A673 (cell line): Measurements from ENCODE around the gene C21orf58. TPM values are rescaled to one million over a fixed set of nuclear protein-coding genes. Genes with fewer than 3 reads are reported as not detected.
A peak's percentile ranks its signal among the peaks of the same experiment; 100 is the strongest.

ENCODE experiments used
- BruUV-seq: library from RNA; stranded (reverse); fragments of 400-500 nt; replicated peaks from 2 replicates; lab custom pipeline; 2021; lab: Mats Ljungman, UMichigan
- CTCF ChIA-PET: fragments of 300-600 bp; sonication (Branson Sonifier 250); formaldehyde crosslinking; loops from one replicate; lab custom pipeline; 2022; ENCODE audit warnings: antibody characterized with exemption; lab: Charles Lee
- POLR2A ChIA-PET: fragments of 300-600 bp; sonication (Branson Sonifier 250); formaldehyde crosslinking; loops from one replicate; lab custom pipeline; 2022; ENCODE audit warnings: antibody characterized with exemption; ENCODE audit not compliant: low non-redundant PET; lab: Charles Lee
- DNase-seq: peaks from one replicate; pipeline ENCODE4 v3.0.0-alpha.2; 2015; ENCODE audit warnings: low spot score
- H3K27ac ChIP-seq: fragments of 200-600 bp; sonication (generic); 2 replicates; pipeline ENCODE4 v1.5.1; 2016; ENCODE audit warnings: mixed run types, low read depth, mild to moderate bottlenecking, mixed read lengths, antibody characterized with exemption, low read length; ENCODE audit not compliant: poor library complexity, severe bottlenecking
- H3K27me3 ChIP-seq: fragments of 200-600 bp; sonication (generic); replicated peaks from 2 replicates; pipeline ENCODE4 v1.6.1; 2017; ENCODE audit warnings: mixed run types, low read depth, mild to moderate bottlenecking, mixed read lengths, antibody characterized with exemption, low read length; ENCODE audit not compliant: insufficient read depth, poor library complexity
- H3K36me3 ChIP-seq: fragments of 200-600 bp; sonication (generic); 2 replicates; pipeline ENCODE4 v1.6.1; 2016; ENCODE audit warnings: mixed run types, mild to moderate bottlenecking, mixed read lengths, antibody characterized with exemption, low read length; ENCODE audit not compliant: insufficient read depth, poor library complexity, severe bottlenecking
- H3K4me1 ChIP-seq: fragments of 200-600 bp; sonication (generic); 2 replicates; pipeline ENCODE4 v1.6.1; 2017; ENCODE audit warnings: mixed run types, mild to moderate bottlenecking, mixed read lengths, antibody characterized with exemption, low read length; ENCODE audit not compliant: insufficient read depth, poor library complexity, severe bottlenecking
- H3K4me3 ChIP-seq: fragments of 200-600 bp; sonication (generic); 2 replicates; pipeline ENCODE4 v1.5.1; 2016; ENCODE audit warnings: low read depth, mixed run types, mild to moderate bottlenecking, mixed read lengths, low read length; ENCODE audit not compliant: poor library complexity, severe bottlenecking
- H3K9me3 ChIP-seq: fragments of 200-600 bp; sonication (generic); 2 replicates; pipeline ENCODE4 v1.6.1; 2016; ENCODE audit warnings: mixed run types, low read depth, mild to moderate bottlenecking, mixed read lengths, antibody characterized with exemption, low read length; ENCODE audit not compliant: poor library complexity, severe bottlenecking
- EZH2 ChIP-seq: fragments of 200-600 bp; sonication (generic); IDR thresholded peaks from 2 replicates; pipeline ENCODE4 v1.6.1; 2017; ENCODE audit warnings: borderline replicate concordance, low read depth, mild to moderate bottlenecking, mixed read lengths, antibody characterized with exemption, low read length; ENCODE audit not compliant: poor library complexity, severe bottlenecking
- intact Hi-C: fragments of 100-400 bp; cut with micrococcal nuclease; formaldehyde crosslinking; loops from one replicate; pipeline ENCODE4 v1.10.0; 2022; ENCODE audit not compliant: unreplicated experiment
- total RNA-seq: library from RNA; stranded (reverse); gene quantifications from 2 replicates; pipeline ENCODE4 v1.2.3, GENCODE V29; 2021
- TF ChIP-seq, protein P1 (sequence below): fragments of 300-800, 200-600 bp; sonication (generic); conservative IDR thresholded peaks from 2 replicates; pipeline ENCODE4 v1.5.1; 2017; ENCODE audit warnings: low read depth, mild to moderate bottlenecking, antibody characterized with exemption, low read length, moderate library complexity, mixed read lengths

The C21orf58 gene
- total RNA-seq, 1 experiment from 2014 or later = 41.2 TPM

DNA sequence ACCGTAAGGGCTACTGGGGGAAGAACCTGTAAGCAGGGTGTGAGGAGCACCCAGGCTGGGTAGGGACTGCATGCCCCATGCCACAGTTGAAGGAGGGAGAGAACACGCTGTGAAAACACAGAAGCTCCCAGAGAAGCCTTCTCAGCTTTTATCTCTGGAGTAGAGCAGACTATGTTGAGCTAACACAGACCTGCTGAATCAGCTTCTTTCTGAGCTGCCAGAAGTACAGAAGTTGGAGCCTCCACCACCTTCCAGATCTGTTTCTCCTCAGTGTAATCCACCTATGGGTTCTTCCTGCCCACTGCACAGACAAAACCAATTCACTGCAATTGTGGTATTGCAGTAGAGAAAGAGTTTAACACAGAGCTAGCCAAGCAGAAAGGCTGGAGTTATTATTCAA, 32.1 kb downstream of the C21orf58 start:
- ChIA-PET CTCF (no interaction called here), POLR2A (no interaction called here)
- Histone ChIP-seq H3K9me3 (no peaks in the 10 kb centered on the region), H3K4me3 (no peak overlapping the region), H3K4me1 (peaks cover 32% of the 10 kb centered on the region), H3K27me3 (no peaks in the 10 kb centered on the region), H3K27ac (no peak overlapping the region), H3K36me3 (peaks cover 12% of the 10 kb centered on the region)
- DNase-seq = no peak
- TF ChIP-seq EZH2 = no peak
- TF ChIP-seq, protein P1, sequence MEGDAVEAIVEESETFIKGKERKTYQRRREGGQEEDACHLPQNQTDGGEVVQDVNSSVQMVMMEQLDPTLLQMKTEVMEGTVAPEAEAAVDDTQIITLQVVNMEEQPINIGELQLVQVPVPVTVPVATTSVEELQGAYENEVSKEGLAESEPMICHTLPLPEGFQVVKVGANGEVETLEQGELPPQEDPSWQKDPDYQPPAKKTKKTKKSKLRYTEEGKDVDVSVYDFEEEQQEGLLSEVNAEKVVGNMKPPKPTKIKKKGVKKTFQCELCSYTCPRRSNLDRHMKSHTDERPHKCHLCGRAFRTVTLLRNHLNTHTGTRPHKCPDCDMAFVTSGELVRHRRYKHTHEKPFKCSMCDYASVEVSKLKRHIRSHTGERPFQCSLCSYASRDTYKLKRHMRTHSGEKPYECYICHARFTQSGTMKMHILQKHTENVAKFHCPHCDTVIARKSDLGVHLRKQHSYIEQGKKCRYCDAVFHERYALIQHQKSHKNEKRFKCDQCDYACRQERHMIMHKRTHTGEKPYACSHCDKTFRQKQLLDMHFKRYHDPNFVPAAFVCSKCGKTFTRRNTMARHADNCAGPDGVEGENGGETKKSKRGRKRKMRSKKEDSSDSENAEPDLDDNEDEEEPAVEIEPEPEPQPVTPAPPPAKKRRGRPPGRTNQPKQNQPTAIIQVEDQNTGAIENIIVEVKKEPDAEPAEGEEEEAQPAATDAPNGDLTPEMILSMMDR = no peak
- BruUV-seq = no TSS peak
- intact Hi-C loops = no loop called here

- no peak for DNase-seq
- Histone ChIP-seq H3K4me1 (peaks cover 23% of the 10 kb centered on the region), H3K36me3 (peaks cover 12% of the 10 kb centered on the region), H3K4me3 (no peak overlapping the region), H3K9me3 (no peaks in the 10 kb centered on the region), H3K27ac (no peak overlapping the region), H3K27me3 (no peaks in the 10 kb centered on the region)
- CTCF ChIA-PET = no interaction called here
- TF ChIP-seq, protein P1 = no peak
- intact Hi-C loops = no loop called here
- POLR2A ChIA-PET = interaction anchor here (0.6 kb wide), 1 partner anchor 12 kb away, joined by 3 read pairs; no protein-coding TSS in a partner anchor
- no TSS peak for BruUV-seq
Measured at GRCh38 chr21:46289655-46290179, 34.0 kb downstream of the C21orf58 start.

- no peak for DNase-seq
- Histone ChIP-seq H3K9me3 (no peaks in the 10 kb centered on the region), H3K4me3 (peak overlapping the region; percentile 97), H3K27ac (no peak overlapping the region), H3K27me3 (no peaks in the 10 kb centered on the region), H3K4me1 (peaks cover 41% of the 10 kb centered on the region), H3K36me3 (peaks cover 30% of the 10 kb centered on the region)
- POLR2A ChIA-PET = no interaction called here
- intact Hi-C loops = no loop called here
- TF ChIP-seq, protein P1 = no peak
- TF ChIP-seq EZH2 = no peak
- CTCF ChIA-PET = no interaction called here
- BruUV-seq = no TSS peak
Measured at GRCh38 chr21:46287541-46287940, 36.1 kb downstream of the C21orf58 start.
